Caco-2 (cell line): Measurements from ENCODE around the gene SLC7A6OS. TPM values are rescaled to one million over a fixed set of nuclear protein-coding genes. Genes with fewer than 3 reads are reported as not detected.

Experiments
- BruUV-seq: library from RNA; stranded (reverse); fragments of 400-500 nt; replicated peaks from 2 replicates; lab custom pipeline; 2021; lab: Mats Ljungman, UMichigan
- CTCF ChIA-PET: fragments of 300-600 bp; sonication (Branson Sonifier 250); formaldehyde crosslinking; loops from one replicate; lab custom pipeline; 2022; ENCODE audit warnings: antibody characterized with exemption; lab: Charles Lee
- POLR2A ChIA-PET: fragments of 300-600 bp; sonication (Branson Sonifier 250); formaldehyde crosslinking; loops from one replicate; lab custom pipeline; 2022; ENCODE audit warnings: antibody characterized with exemption; lab: Charles Lee
- DNase-seq, 2 experiments: peaks; one replicate each; pipeline versions ENCODE4 v3.0.0 to v3.0.0-alpha.2; 2020 to 2022
- H3K27me3 ChIP-seq: replicated peaks from 2 replicates; pipeline ENCODE4 v1.6.0; 2011; ENCODE audit warnings: low read length; ENCODE audit not compliant: control insufficient read depth, insufficient read depth
- H3K36me3 ChIP-seq: 2 replicates; pipeline ENCODE4 v1.5.1; 2011; ENCODE audit warnings: low read length; ENCODE audit not compliant: control insufficient read depth, insufficient read depth
- H3K4me1 ChIP-seq: fragments of 250-450 bp; sonication (Bioruptor Pico); 2 replicates; pipeline ENCODE4 v1.5.1; 2020; ENCODE audit warnings: mild to moderate bottlenecking
- H3K4me3 ChIP-seq: 2 replicates; pipeline ENCODE4 v1.5.1; 2011; ENCODE audit warnings: low read depth, mild to moderate bottlenecking, control low read depth, low read length
- H3K9me3 ChIP-seq: fragments of 250-450 bp; sonication (Bioruptor Pico); 2 replicates; pipeline ENCODE4 v1.5.1; 2020; ENCODE audit warnings: mild to moderate bottlenecking, moderate library complexity
- H3K27ac Mint-ChIP-seq: one replicate; pipeline ENCODE4 v1.8.0; 2022; ENCODE audit warnings: mixed read lengths; ENCODE audit not compliant: unreplicated experiment
- H3K27me3 Mint-ChIP-seq: one replicate; pipeline ENCODE4 v1.8.0; 2022; ENCODE audit warnings: mixed read lengths; ENCODE audit not compliant: insufficient read depth, unreplicated experiment
- H3K36me3 Mint-ChIP-seq: one replicate; pipeline ENCODE4 v1.8.0; 2022; ENCODE audit warnings: mild to moderate bottlenecking, mixed read lengths; ENCODE audit not compliant: insufficient read depth, unreplicated experiment
- H3K4me1 Mint-ChIP-seq: one replicate; pipeline ENCODE4 v1.8.0; 2022; ENCODE audit warnings: low read depth, mixed read lengths; ENCODE audit not compliant: unreplicated experiment
- H3K4me3 Mint-ChIP-seq: one replicate; pipeline ENCODE4 v1.8.0; 2022; ENCODE audit warnings: mild to moderate bottlenecking, moderate library complexity, mixed read lengths; ENCODE audit not compliant: unreplicated experiment
- H3K9me3 Mint-ChIP-seq: one replicate; pipeline ENCODE4 v1.8.0; 2022; ENCODE audit warnings: mixed read lengths; ENCODE audit not compliant: unreplicated experiment
- CTCF ChIP-seq, 2 experiments: fragments of 200-600 bp in 1 of 2; IDR thresholded peaks; 1 replicate in 1 of 2; 2 replicates in 1 of 2; pipeline versions ENCODE4 v1.5.1 to v1.8.0; 2011 to 2022; ENCODE audit warnings: antibody characterized with exemption in 1 of 2, control low read depth in 1 of 2, inconsistent platforms in 1 of 2, low read depth in 1 of 2, low read length in 1 of 2, mild to moderate bottlenecking in 1 of 2, moderate library complexity in 1 of 2; ENCODE audit not compliant: insufficient read depth in 1 of 2, severe bottlenecking in 1 of 2, unreplicated experiment in 1 of 2
- intact Hi-C: fragments of 100-400 bp; cut with micrococcal nuclease; formaldehyde crosslinking; loops from one replicate; pipeline ENCODE4 v1.10.0; 2022; ENCODE audit not compliant: unreplicated experiment
- total RNA-seq: library from RNA; stranded (reverse); gene quantifications from 2 replicates; pipeline ENCODE4 v1.2.3, GENCODE V29; 2022

The SLC7A6OS gene
- total RNA-seq, 1 experiment from 2014 or later = 34.0 TPM

DNA sequence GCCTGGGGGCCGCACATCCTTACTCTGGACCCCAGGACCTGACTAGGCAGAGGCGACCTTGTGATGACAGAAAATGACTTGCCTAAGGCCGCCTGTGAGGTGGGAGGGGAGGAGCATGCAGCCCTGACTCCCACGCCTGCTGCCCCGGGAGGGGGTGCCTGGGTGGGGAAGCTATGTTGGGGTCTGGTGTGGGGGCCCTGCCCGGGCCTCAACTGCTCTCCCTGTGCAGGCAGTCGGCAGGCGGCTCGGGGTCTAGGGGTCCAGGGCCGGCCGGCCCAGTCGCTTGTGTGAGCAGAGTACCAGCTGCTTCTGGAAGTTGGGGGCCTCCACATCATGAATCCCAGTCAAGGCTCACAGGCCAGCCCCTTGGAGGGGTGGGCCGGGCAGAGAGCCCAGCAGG, 48.2 kb upstream of the SLC7A6OS start:
- no peaks in the 10 kb centered on the region for H3K9me3 ChIP-seq
- no peaks in the 10 kb centered on the region for H3K9me3 Mint-ChIP-seq
- no peaks in the 10 kb centered on the region for H3K4me1 ChIP-seq
- H3K27me3 Mint-ChIP-seq = no peaks in the 10 kb centered on the region
- no TSS peak for BruUV-seq
- no peak overlapping the region for H3K27ac Mint-ChIP-seq
- TF ChIP-seq CTCF (IDR thresholded peaks at IDR 0.05; ENCODE audit: insufficient read depth in 1 of 2, low read depth in 1 of 2, low read length in 1 of 2, severe bottlenecking in 1 of 2, unreplicated experiment in 1 of 2) = no peak
- H3K4me3 ChIP-seq = no peak overlapping the region
- H3K36me3 Mint-ChIP-seq = peaks cover 86% of the 10 kb centered on the region
- H3K36me3 ChIP-seq = no peaks in the 10 kb centered on the region; the same call in 1 of the 2 replicates
- H3K27me3 ChIP-seq = no peaks in the 10 kb centered on the region
- intact Hi-C loops = no loop called here
- H3K4me1 Mint-ChIP-seq = peaks cover 7% of the 10 kb centered on the region
- ChIA-PET POLR2A (no interaction called here), CTCF (no interaction called here)
- no peak overlapping the region for H3K4me3 Mint-ChIP-seq
- DNase-seq = no peak

- no peak for TF ChIP-seq CTCF (IDR thresholded peaks at IDR 0.05; ENCODE audit: insufficient read depth in 1 of 2, low read depth in 1 of 2, low read length in 1 of 2, severe bottlenecking in 1 of 2, unreplicated experiment in 1 of 2)
- H3K4me3 Mint-ChIP-seq = no peak overlapping the region
- no TSS peak for BruUV-seq
- Histone ChIP-seq H3K27me3 (no peaks in the 10 kb centered on the region), H3K9me3 (no peaks in the 10 kb centered on the region), H3K36me3 (peaks cover 3% of the 10 kb centered on the region), H3K4me1 (no peaks in the 10 kb centered on the region), H3K4me3 (no peak overlapping the region)
- H3K9me3 Mint-ChIP-seq = no peaks in the 10 kb centered on the region
- intact Hi-C loops = no loop called here
- ChIA-PET POLR2A (interaction anchor here (0.6 kb wide), 1 partner anchor 10 kb away, joined by 3 read pairs; no protein-coding TSS in a partner anchor), CTCF (interaction anchor here (0.5 kb wide), 1 partner anchor 254 kb away, joined by 3 read pairs; no protein-coding TSS in a partner anchor)
- H3K27ac Mint-ChIP-seq = no peak overlapping the region
- H3K27me3 Mint-ChIP-seq = no peaks in the 10 kb centered on the region
- no peak for DNase-seq
- H3K36me3 Mint-ChIP-seq = peaks cover 87% of the 10 kb centered on the region
- peaks cover 7% of the 10 kb centered on the region for H3K4me1 Mint-ChIP-seq
Observed at GRCh38 chr16:68357923-68358322, 47.2 kb upstream of the SLC7A6OS start.

DNA sequence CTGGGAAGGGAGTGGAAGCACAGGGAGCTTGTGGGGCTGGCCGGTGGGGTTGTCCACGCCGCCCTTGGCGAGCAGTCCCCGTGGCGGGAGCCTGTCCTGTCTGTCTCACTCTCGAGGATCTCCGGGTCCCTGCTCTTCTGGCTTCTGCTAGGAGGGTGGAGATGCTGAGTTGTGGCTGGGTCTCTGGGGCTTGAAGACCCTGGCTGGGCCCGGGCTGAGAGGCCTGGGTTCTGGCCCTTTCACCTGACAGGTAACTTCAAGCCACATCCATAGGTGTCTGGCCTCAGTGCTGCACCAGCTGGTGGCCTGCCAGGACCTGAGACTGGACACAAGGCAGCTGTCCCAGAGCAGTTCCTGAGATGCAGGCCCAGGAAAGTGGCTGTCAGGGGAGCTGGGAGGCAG, 46.8 kb upstream of the SLC7A6OS start:
- Mint-ChIP-seq H3K27me3 (no peaks in the 10 kb centered on the region), H3K9me3 (no peaks in the 10 kb centered on the region), H3K4me3 (no peak overlapping the region), H3K27ac (no peak overlapping the region), H3K4me1 (peaks cover 7% of the 10 kb centered on the region), H3K36me3 (peaks cover 89% of the 10 kb centered on the region)
- intact Hi-C loops = no loop called here
- H3K36me3 ChIP-seq = peaks cover 3% of the 10 kb centered on the region
- ChIA-PET CTCF (no interaction called here), POLR2A (no interaction called here)
- no peak for TF ChIP-seq CTCF (IDR thresholded peaks at IDR 0.05; ENCODE audit: insufficient read depth in 1 of 2, low read depth in 1 of 2, low read length in 1 of 2, severe bottlenecking in 1 of 2, unreplicated experiment in 1 of 2)
- H3K4me3 ChIP-seq = no peak overlapping the region
- no TSS peak for BruUV-seq
- no peaks in the 10 kb centered on the region for H3K4me1 ChIP-seq
- H3K27me3 ChIP-seq = no peaks in the 10 kb centered on the region
- no peaks in the 10 kb centered on the region for H3K9me3 ChIP-seq
- DNase-seq = no peak
